ENCODE data around the gene MAT1A.

DNA sequence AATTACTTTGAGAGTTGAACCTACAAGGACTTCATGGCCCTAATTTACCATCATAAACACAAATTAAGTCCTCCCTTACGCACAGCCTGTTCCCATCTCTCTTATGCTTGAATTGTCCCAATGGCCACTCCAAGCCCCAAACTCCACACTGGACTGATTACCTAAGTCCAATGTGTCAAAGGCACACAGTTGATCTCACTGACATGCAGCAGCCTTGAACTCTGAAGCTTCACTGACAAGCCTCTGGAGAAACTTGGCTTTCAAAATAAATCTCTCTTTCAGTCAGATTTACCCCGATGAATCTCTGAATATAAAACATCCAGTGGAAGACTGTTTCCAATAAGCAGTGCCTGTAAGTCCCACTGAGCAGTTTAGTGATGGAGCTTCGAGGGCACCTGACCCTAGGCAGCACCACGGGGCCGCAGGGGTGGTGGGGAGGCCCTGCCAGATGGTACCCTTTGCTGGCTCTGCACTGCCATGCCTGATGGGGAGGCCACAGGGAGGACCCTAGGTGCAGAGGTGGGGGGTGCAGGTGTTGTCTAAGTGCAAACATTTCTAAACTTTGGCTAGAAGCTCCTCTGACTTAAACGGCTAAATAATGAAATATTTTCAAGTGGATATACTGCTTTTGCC, 3.3 kb upstream of the MAT1A start:
- TF ChIP-seq SIN3A (IDR thresholded peaks at IDR 0.05; ENCODE audit: borderline replicate concordance, insufficient read depth, low read length), result no peak
- no peak for TF ChIP-seq REST (IDR thresholded peaks at IDR 0.05; ENCODE audit: insufficient read depth in 1 of 2, low read depth in 2 of 2, low read length in 2 of 2)
- no peak for TF ChIP-seq POLR2AphosphoS5 (IDR thresholded peaks at IDR 0.05; ENCODE audit: low read depth, low read length)
- TF ChIP-seq TAF1 (IDR thresholded peaks at IDR 0.05; ENCODE audit: borderline replicate concordance, insufficient read depth, low read length), result no peak

All from PFSK-1 (cell line).